BE2C (cell line): ENCODE data around the gene FBXL19.

Source experiments
- DNase-seq: peaks from one replicate; pipeline ENCODE4 v3.0.0-alpha.2; 2020
- H3K27me3 ChIP-seq: fragments of 250-450 bp; sonication (Bioruptor Pico); 2 replicates; pipeline ENCODE4 v1.5.1; 2020; ENCODE audit warnings: mild to moderate bottlenecking
- H3K36me3 ChIP-seq: fragments of 250-450 bp; sonication (Bioruptor Pico); 2 replicates; pipeline ENCODE4 v1.5.1; 2020; ENCODE audit warnings: mild to moderate bottlenecking
- H3K4me1 ChIP-seq: fragments of 250-450 bp; sonication (Bioruptor Pico); 2 replicates; pipeline ENCODE4 v1.5.1; 2020
- H3K4me3 ChIP-seq: 2 replicates; pipeline ENCODE4 v1.5.1; 2011; ENCODE audit warnings: low read depth, low read length
- H3K9me3 ChIP-seq: fragments of 250-450 bp; sonication (Bioruptor Pico); 2 replicates; pipeline ENCODE4 v1.5.1; 2020
- CTCF ChIP-seq: IDR thresholded peaks from 2 replicates; pipeline ENCODE4 v1.5.1; 2012; ENCODE audit warnings: mild to moderate bottlenecking, low read depth, low read length

Gene FBXL19

GRCh38 chr16:30985401-30986128 lies 62.2 kb downstream of the FBXL19 start:
- no peak for DNase-seq
- Histone ChIP-seq H3K27me3 (no peaks in the 10 kb centered on the region), H3K4me1 (no peaks in the 10 kb centered on the region), H3K9me3 (no peaks in the 10 kb centered on the region), H3K36me3 (peaks cover 23% of the 10 kb centered on the region), H3K4me3 (no peak overlapping the region)
- TF ChIP-seq CTCF: no peak

- H3K9me3 ChIP-seq: no peaks in the 10 kb centered on the region
- no peaks in the 10 kb centered on the region for H3K27me3 ChIP-seq
- no peaks in the 10 kb centered on the region for H3K4me1 ChIP-seq
- peaks cover 15% of the 10 kb centered on the region for H3K36me3 ChIP-seq
- no peak for DNase-seq
- TF ChIP-seq CTCF: no peak
- H3K4me3 ChIP-seq: no peak overlapping the region
Observed at GRCh38 chr16:30986129-30986991, 63.0 kb downstream of the FBXL19 start.

GRCh38 chr16:30987581-30988190 lies 64.3 kb downstream of the FBXL19 start:
- H3K4me1 ChIP-seq: no peaks in the 10 kb centered on the region
- H3K36me3 ChIP-seq: peaks cover 11% of the 10 kb centered on the region
- no peak for DNase-seq
- no peaks in the 10 kb centered on the region for H3K9me3 ChIP-seq
- no peaks in the 10 kb centered on the region for H3K27me3 ChIP-seq
- TF ChIP-seq CTCF: no peak
- H3K4me3 ChIP-seq: no peak overlapping the region

- H3K36me3 ChIP-seq: no peaks in the 10 kb centered on the region; the same call in 1 of the 2 replicates
Observed at GRCh38 chr16:30989469-30990047, 66.2 kb downstream of the FBXL19 start.

GRCh38 chr16:30990105-30990504 lies 66.7 kb downstream of the FBXL19 start:
- H3K4me3 ChIP-seq: no peak overlapping the region

More at GRCh38 chr16:30989469-30990047, 66.2 kb downstream of the FBXL19 start:
- H3K4me3 ChIP-seq: no peak overlapping the region
- no peaks in the 10 kb centered on the region for H3K27me3 ChIP-seq
- no peaks in the 10 kb centered on the region for H3K9me3 ChIP-seq
- TF ChIP-seq CTCF: no peak
- peaks cover 7% of the 10 kb centered on the region; the same call in 1 of the 2 replicates for H3K4me1 ChIP-seq
- DNase-seq: no peak

More at GRCh38 chr16:30990105-30990504, 66.7 kb downstream of the FBXL19 start:
- peaks cover 7% of the 10 kb centered on the region; the same call in 1 of the 2 replicates for H3K4me1 ChIP-seq
- no peaks in the 10 kb centered on the region for H3K27me3 ChIP-seq
- TF ChIP-seq CTCF: no peak
- H3K9me3 ChIP-seq: no peaks in the 10 kb centered on the region
- no peaks in the 10 kb centered on the region for H3K36me3 ChIP-seq
- DNase-seq: no peak
